GM13977 (cell line): ENCODE data around the gene VEGFB.
A peak's percentile ranks its signal among the peaks of the same experiment; 100 is the strongest.

Experiments used
- DNase-seq: peaks from one replicate; pipeline ENCODE4 v3.0.0; 2012; ENCODE audit warnings: low spot score
- CTCF ChIP-seq: IDR thresholded peaks from 2 replicates; pipeline ENCODE4 v1.5.1; 2012; ENCODE audit warnings: mild to moderate bottlenecking, control low read depth; ENCODE audit not compliant: insufficient read depth; ENCODE audit errors: extremely low read depth, missing control alignments
- in situ Hi-C: fragments of 300-500 bp; cut with MboI; formaldehyde crosslinking; loops from one replicate; pipeline ENCODE4 v1.12.0; 2022; ENCODE audit warnings: low sequenced_read_pairs, low pct_unique_long_range_greater_than_20kb, mixed read lengths, inconsistent platforms; ENCODE audit not compliant: unreplicated experiment

Gene VEGFB

DNA sequence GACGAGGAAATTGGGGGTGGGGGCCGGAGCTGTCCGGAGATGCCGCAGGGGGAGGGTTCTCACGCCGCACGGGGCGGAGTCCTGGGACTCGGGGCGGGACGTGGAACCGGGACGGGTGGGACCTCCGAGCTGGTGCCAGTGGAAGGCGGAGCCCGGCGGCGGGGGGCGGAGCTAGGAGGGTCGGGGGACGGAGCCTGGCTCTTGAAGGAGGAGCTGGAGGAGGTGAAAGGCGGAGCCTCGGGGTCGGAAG, 6.8 kb downstream of the VEGFB start:
- in situ Hi-C loops = no loop called here
- no peak for TF ChIP-seq CTCF
- DNase-seq = peak; percentile 98

DNA sequence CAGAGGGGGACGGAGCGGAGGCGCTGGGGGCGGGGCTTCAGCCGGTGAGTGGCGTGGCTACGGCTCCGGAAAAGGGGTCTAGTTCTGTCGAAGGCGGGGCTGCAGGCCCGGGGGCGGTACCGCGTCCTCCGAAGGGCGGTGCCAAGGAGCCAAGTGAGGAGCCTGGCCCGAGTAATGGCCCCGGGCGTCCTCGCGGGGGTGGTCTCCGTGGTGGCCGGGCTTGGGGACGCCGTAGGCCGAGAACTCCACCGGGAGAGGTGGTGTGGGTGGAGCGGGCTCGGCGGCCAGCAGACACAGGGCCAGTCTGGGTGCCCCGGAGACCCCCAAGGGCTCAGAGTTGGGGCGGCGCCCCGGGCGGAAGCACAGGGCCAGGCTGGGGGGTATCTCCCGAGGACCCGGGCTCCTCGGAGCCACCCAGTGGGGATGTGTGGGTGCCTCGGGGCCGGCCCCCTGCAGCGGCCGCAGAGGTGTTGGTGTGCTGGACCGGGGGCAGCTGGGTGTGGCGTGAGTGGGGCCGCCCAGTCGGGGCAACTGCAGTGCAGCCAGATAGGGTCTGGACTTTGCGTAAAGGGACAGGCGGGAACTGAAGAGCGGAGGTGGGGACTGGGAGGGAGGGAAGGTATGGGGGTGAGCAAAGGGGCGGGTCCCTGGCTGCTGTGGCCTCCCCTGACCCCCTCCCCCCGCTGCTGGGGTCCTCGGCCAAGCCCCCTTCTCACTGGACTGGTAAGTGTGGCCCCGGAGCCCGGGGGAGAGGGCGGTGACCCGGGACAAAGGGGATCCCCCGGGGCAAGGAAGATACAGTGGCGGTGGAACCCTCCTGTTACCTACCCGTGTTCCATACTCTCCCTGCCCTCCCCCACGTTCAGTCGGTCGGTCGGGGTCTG, 7.3 kb downstream of the VEGFB start:
- TF ChIP-seq CTCF = no peak
- in situ Hi-C loops = no loop called here
- DNase-seq = no peak

- TF ChIP-seq CTCF = no peak
- in situ Hi-C loops = no loop called here
- no peak for DNase-seq
These were observed 9.0 kb downstream of the VEGFB start for GRCh38 chr11:64243236-64243854.

DNA sequence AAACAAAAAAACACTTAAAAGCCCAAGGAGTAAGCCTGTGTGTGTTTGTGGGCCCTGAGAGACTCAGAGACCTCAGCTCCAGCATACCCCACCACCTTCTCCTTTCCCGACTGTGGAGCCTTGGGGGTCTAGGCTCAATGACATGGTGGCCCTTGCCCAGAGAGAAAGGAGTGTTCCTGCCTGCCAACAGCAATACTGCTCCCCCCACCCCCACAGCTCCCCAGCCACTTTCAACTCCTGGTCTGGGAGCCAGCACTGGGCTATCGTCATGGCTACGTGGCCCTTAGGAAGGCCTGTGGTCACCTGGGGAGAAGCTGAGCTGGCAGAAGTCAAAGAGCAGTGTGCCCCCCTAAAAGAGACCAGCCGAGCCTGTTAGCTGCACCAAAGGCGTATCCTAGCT, 9.7 kb downstream of the VEGFB start:
- DNase-seq = no peak
- no peak for TF ChIP-seq CTCF
- in situ Hi-C loops = no loop called here

GRCh38 chr11:64244966-64245365, 10.6 kb downstream of the VEGFB start:
- no peak for DNase-seq
- in situ Hi-C loops = no loop called here
- TF ChIP-seq CTCF = no peak

GRCh38 chr11:64245401-64245796, 11.0 kb downstream of the VEGFB start:
- TF ChIP-seq CTCF = no peak
- no peak for DNase-seq
- in situ Hi-C loops = no loop called here
